Mucosa of rectum (tissue), 2 donors: ENCODE data around the gene CAMKMT.

Experiments
- H3K27ac ChIP-seq, 2 donors: one replicate each; pipeline ENCODE4 v1.7.0; 2013; ENCODE audit warnings: inconsistent platforms in 2 of 2, low read depth in 2 of 2, low read length in 2 of 2
- H3K27me3 ChIP-seq, 2 donors: one replicate each; pipeline ENCODE4 v1.7.0; 2013; ENCODE audit warnings: low read length in 2 of 2; ENCODE audit not compliant: control insufficient read depth in 2 of 2, insufficient read depth in 2 of 2
- H3K36me3 ChIP-seq, 2 donors: one replicate each; pipeline ENCODE4 v1.7.0; 2013; ENCODE audit warnings: low read length in 2 of 2; ENCODE audit not compliant: control insufficient read depth in 2 of 2, insufficient read depth in 2 of 2
- H3K4me1 ChIP-seq, 2 donors: one replicate each; pipeline ENCODE4 v1.7.0; 2013; ENCODE audit warnings: low read length in 2 of 2, mild to moderate bottlenecking in 1 of 2; ENCODE audit not compliant: control insufficient read depth in 2 of 2, insufficient read depth in 2 of 2
- H3K4me3 ChIP-seq, 2 donors: one replicate each; pipeline ENCODE4 v1.7.0; 2013; ENCODE audit warnings: low read length in 2 of 2
- H3K9ac ChIP-seq, 2 donors: one replicate each; pipeline ENCODE4 v1.7.0; 2013; ENCODE audit warnings: low read length in 2 of 2, low read depth in 1 of 2, mild to moderate bottlenecking in 1 of 2
- H3K9me3 ChIP-seq, 2 donors: one replicate each; pipeline ENCODE4 v1.7.0; 2013; ENCODE audit warnings: low read length in 2 of 2; ENCODE audit not compliant: control insufficient read depth in 2 of 2
- donor health status: healthy.
- donor health status: Normal muscosa, but diverticular disease.

Gene CAMKMT

GRCh38 chr2:44651974-44652373, 290.2 kb downstream of the CAMKMT start:
- no peaks in the 10 kb centered on the region for H3K36me3 ChIP-seq
- H3K4me3 ChIP-seq, result no peak overlapping the region
- H3K9ac ChIP-seq, result no peak overlapping the region
- H3K27me3 ChIP-seq, result no peaks in the 10 kb centered on the region
- H3K9me3 ChIP-seq, result no peaks in the 10 kb centered on the region
- no peak overlapping the region for H3K27ac ChIP-seq
- no peaks in the 10 kb centered on the region for H3K4me1 ChIP-seq

- H3K4me1 ChIP-seq, result no peaks in the 10 kb centered on the region
- H3K27ac ChIP-seq, result no peak overlapping the region
- H3K27me3 ChIP-seq, result no peaks in the 10 kb centered on the region
- H3K9me3 ChIP-seq, result no peaks in the 10 kb centered on the region
- no peaks in the 10 kb centered on the region for H3K36me3 ChIP-seq
- H3K9ac ChIP-seq, result no peak overlapping the region
- no peak overlapping the region for H3K4me3 ChIP-seq
Observed at GRCh38 chr2:44652701-44653100, 291.0 kb downstream of the CAMKMT start.

DNA sequence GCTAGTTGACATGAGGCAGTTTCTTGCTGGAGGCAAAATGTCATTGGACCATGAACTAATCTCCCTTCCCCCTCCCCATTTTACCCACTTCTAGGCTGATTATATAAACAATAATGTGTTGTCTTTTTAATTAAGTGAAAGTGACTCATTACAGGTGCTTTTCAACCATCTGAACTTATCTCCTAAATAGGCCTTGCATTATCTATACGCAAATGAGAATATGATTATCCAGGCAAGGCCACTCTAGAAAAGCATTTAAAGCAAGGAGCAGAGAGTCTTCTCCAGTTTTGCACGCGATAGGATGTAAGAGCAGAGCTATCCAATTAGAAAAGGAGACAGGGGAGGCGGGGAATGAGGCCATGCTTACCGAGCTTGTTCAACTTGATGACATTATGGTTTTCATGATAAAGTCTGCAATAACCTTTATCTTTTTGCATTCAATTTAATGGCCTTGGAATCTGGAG, 293.7 kb downstream of the CAMKMT start:
- Histone ChIP-seq H3K4me1 (no peaks in the 10 kb centered on the region), H3K36me3 (no peaks in the 10 kb centered on the region), H3K9me3 (no peaks in the 10 kb centered on the region), H3K9ac (no peak overlapping the region), H3K27ac (no peak overlapping the region), H3K4me3 (no peak overlapping the region), H3K27me3 (no peaks in the 10 kb centered on the region)

DNA sequence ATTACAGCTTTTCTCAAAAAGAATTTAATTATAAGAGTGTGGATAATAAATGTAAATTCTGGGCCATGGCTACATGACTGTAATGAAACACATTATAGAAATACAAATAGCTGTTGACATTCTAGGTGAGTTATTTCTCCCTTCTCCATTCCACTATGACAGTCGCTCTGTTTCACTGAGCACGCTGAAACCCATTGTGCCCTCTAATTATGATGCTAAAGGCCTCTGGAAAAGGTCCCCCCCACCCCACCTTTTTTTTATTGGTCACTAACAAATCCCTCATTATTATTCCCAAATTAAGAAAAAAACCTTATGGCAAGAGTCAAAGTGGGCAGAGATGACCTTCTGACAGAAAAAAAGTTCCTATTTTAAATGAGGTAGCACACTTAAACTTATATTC, 294.7 kb downstream of the CAMKMT start:
- Histone ChIP-seq H3K9ac (no peak overlapping the region), H3K36me3 (no peaks in the 10 kb centered on the region), H3K9me3 (no peaks in the 10 kb centered on the region), H3K27ac (no peak overlapping the region), H3K27me3 (no peaks in the 10 kb centered on the region), H3K4me3 (no peak overlapping the region), H3K4me1 (no peaks in the 10 kb centered on the region)

DNA sequence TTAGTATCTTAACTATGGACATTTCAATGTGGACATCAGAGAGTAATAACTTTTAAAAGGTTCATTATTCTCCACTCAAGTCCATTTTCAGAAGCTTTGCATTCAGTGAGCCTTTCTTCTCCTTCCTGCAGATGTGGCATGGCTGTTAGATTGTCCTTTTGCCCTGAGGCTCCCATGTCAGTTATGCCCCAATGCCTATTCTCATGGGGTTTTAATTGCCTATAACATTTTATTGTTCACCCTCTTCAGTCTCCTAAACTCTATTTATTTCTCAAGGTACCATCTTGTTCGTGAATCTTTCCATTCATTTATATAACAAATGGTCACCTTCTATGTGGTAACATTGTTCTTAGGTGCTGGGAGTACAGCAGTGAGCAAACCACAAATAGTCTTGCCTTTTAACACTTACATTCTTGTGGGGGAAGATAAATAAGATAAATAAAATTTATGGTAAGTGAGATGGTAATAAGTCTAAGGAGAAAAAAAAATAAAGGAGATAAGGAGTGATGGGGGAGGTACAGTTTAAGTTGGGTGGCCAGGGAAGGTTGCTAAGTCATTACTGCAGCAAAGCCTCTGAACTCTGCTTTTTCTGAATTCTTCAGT, 301.8 kb downstream of the CAMKMT start:
- H3K9me3 ChIP-seq, result no peaks in the 10 kb centered on the region
- H3K9ac ChIP-seq, result no peak overlapping the region
- H3K4me3 ChIP-seq, result no peak overlapping the region
- no peaks in the 10 kb centered on the region for H3K36me3 ChIP-seq
- no peaks in the 10 kb centered on the region for H3K4me1 ChIP-seq
- no peaks in the 10 kb centered on the region for H3K27me3 ChIP-seq
- H3K27ac ChIP-seq, result no peak overlapping the region

DNA sequence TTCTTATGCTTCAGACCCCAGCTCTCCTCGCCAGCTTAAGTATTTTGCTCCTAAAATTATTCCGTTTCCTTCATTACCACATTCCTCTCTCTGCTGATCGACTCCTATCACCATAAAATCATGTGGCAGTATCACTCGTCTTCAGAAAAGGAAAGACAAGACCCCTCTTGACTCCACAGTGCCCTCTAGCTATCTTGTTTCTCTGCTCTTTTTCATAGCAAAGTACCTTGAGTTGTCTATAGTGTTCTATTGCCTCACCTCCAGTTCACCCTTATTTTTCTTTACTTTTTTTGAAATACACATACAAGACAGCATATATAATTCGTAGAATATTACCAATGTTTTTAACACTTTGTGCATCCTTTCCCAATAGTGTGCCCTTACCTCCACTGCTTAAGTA, 306.6 kb downstream of the CAMKMT start:
- H3K4me1 ChIP-seq, result no peaks in the 10 kb centered on the region
- H3K4me3 ChIP-seq, result no peak overlapping the region
- no peaks in the 10 kb centered on the region for H3K27me3 ChIP-seq
- H3K27ac ChIP-seq, result no peak overlapping the region
- H3K36me3 ChIP-seq, result no peaks in the 10 kb centered on the region
- H3K9me3 ChIP-seq, result no peaks in the 10 kb centered on the region
- H3K9ac ChIP-seq, result no peak overlapping the region

GRCh38 chr2:44671276-44671675, 309.5 kb downstream of the CAMKMT start:
- Histone ChIP-seq H3K27me3 (no peaks in the 10 kb centered on the region), H3K9me3 (no peaks in the 10 kb centered on the region), H3K36me3 (no peaks in the 10 kb centered on the region), H3K4me1 (no peaks in the 10 kb centered on the region), H3K27ac (no peak overlapping the region), H3K9ac (no peak overlapping the region), H3K4me3 (no peak overlapping the region)

GRCh38 chr2:44671916-44672315, 310.2 kb downstream of the CAMKMT start:
- Histone ChIP-seq H3K9me3 (no peaks in the 10 kb centered on the region), H3K4me1 (no peaks in the 10 kb centered on the region), H3K36me3 (no peaks in the 10 kb centered on the region), H3K9ac (no peak overlapping the region), H3K27ac (no peak overlapping the region), H3K27me3 (no peaks in the 10 kb centered on the region), H3K4me3 (no peak overlapping the region)

DNA sequence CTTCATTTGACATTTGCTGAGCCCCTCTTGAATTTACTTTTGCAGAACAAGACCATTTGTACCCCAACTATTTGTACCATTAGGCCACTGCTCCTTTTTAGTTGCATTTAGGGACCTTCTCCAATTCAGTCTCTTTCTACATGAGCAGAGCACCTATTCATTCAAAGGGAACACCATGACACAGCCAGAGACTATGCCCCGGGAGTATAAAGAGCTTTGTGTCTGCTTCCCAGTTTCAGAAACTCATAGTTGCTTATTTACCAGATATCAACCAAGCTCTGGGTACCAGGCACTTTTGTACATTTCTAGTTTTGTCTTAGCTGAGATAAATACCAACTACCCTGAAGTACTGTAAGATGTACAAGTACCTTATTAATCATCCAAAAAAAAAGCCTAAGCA, 310.7 kb downstream of the CAMKMT start:
- no peak overlapping the region for H3K4me3 ChIP-seq
- no peaks in the 10 kb centered on the region for H3K36me3 ChIP-seq
- H3K4me1 ChIP-seq, result no peaks in the 10 kb centered on the region
- no peak overlapping the region for H3K27ac ChIP-seq
- no peaks in the 10 kb centered on the region for H3K9me3 ChIP-seq
- no peak overlapping the region for H3K9ac ChIP-seq
- H3K27me3 ChIP-seq, result no peaks in the 10 kb centered on the region

DNA sequence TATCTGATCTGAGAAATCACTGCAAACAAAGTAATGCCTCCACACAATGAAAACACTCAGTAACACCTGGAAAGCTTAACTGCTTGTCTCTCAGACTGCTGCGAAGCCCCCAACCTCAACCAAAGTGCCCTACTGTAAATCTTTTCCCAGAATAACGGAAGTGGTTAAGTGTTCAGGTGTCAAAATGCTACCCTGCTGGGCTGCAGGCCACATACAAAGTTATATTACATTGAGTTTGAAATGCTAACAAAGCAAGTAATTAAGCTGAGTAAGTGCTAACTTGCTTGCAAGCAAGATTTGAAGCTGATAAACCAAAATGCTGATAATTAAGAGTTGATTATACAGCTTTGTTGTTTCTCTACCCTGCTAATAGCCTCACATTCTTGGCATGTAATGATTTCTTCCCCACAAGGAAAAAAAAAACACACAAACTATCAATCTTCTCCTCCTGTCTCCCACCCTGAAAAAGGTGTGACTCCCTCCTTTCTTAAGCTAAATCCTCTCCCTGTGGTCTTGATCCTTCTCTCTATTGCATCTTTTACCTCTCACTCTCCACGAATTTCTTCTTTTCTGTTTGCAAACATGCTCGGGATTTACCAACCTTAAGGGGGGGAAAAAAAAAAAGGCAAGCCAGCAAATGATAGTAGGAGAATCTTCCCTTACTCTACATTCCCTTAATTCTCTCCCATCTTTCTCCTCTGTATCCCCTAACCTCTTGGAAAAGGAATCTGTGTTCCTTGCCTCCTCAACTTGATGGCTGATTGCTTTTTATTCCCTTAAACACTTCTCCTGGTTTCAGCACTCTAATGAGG, 312.9 kb downstream of the CAMKMT start:
- Histone ChIP-seq H3K4me1 (no peaks in the 10 kb centered on the region), H3K27ac (no peak overlapping the region), H3K4me3 (no peak overlapping the region), H3K27me3 (peaks cover 0 to 2% of the 10 kb centered on the region in 2 donors), H3K9me3 (no peaks in the 10 kb centered on the region), H3K9ac (no peak overlapping the region), H3K36me3 (no peaks in the 10 kb centered on the region)
